OCI-LY3 (cell line): Measurements from ENCODE around the gene RHCG.

Experiments used
- CTCF ChIP-seq: fragments of 200-600, 300-600 bp; sonication (generic); IDR thresholded peaks from 2 replicates; pipeline ENCODE4 v1.5.1; 2014; ENCODE audit warnings: antibody characterized with exemption, low read length, low read depth
- EZH2phosphoT487 ChIP-seq: fragments of 200-600 bp; shearing (Covaris generic); IDR thresholded peaks from 2 replicates; pipeline ENCODE4 v1.6.1; 2018; ENCODE audit warnings: antibody characterized with exemption, mixed run types, low read depth

- TF ChIP-seq CTCF (peak; percentile 96), EZH2phosphoT487 (no peak)
These were observed 65.6 kb downstream of the RHCG start for GRCh38 chr15:89430530-89431341.
